HepG2 (cell line): Measurements from ENCODE around the gene CAPS2. TPM values are rescaled to one million over a fixed set of nuclear protein-coding genes. Genes with fewer than 3 reads are reported as not detected.

Experiments
- ATAC-seq: fragments of 200-7000 bp; cut with Tn5 transposase; 3 replicates; pipeline ENCODE4 v1.9.1; 2020; ENCODE audit warnings: mild to moderate bottlenecking, moderate library complexity
- BruUV-seq: library from RNA; stranded (reverse); fragments of 400-500 nt; replicated peaks from 2 replicates; lab custom pipeline; 2021; lab: Mats Ljungman, UMichigan
- CTCF ChIA-PET: fragments of 300-600 bp; formaldehyde crosslinking; extraction: SDS; loops from one replicate; lab custom pipeline; 2021; ENCODE audit warnings: low total read pairs, inconsistent platforms, low intra/inter-chr PET ratio; lab: Yijun Ruan, JAX
- POLR2A ChIA-PET: fragments of 350-600 bp; sonication (Branson Sonifier 250); formaldehyde crosslinking; loops from one replicate; lab custom pipeline; 2020; ENCODE audit warnings: antibody characterized with exemption, inconsistent platforms; lab: Yijun Ruan, JAX
- DNase-seq: peaks from one replicate; pipeline ENCODE4 v3.0.0-alpha.2; 2015; ENCODE audit warnings: low spot score
- FAIRE-seq: peaks from 3 replicates; lab custom pipeline; 2011; peaks lifted over from hg19 to GRCh38; lab: Jason Lieb, UNC
- H2AFZ ChIP-seq: one replicate; pipeline ENCODE4 v1.6.1; 2011; ENCODE audit warnings: low read length, inconsistent platforms
- H3K27ac ChIP-seq: fragments of 300-600 bp; 3 replicates; pipeline ENCODE4 v1.8.0; 2011; ENCODE audit warnings: mixed run types, mild to moderate bottlenecking, mixed read lengths, low read length, inconsistent platforms; ENCODE audit not compliant: insufficient read depth; ENCODE audit errors: extremely low read length
- H3K27me3 ChIP-seq, 2 experiments: fragments of 200-600 bp in 1 of 2; 2 replicates in 1 of 2; 3 replicates in 1 of 2; pipeline versions ENCODE4 v1.6.0 to v1.8.0; 2011; ENCODE audit warnings: low read length in 2 of 2, mild to moderate bottlenecking in 2 of 2, moderate library complexity in 2 of 2, inconsistent platforms in 1 of 2; ENCODE audit not compliant: insufficient read depth in 2 of 2, control insufficient read depth in 1 of 2
- H3K36me3 ChIP-seq, 2 experiments: fragments of 200-600 bp in 1 of 2; replicated peaks in 1 of 2; 2 replicates in 1 of 2; 3 replicates in 1 of 2; pipeline versions ENCODE4 v1.5.1 to v1.8.0; 2011; ENCODE audit warnings: low read length in 2 of 2, inconsistent platforms in 1 of 2; ENCODE audit not compliant: insufficient read depth in 2 of 2, control insufficient read depth in 1 of 2
- H3K4me1 ChIP-seq: 2 replicates; pipeline ENCODE4 v1.5.1; 2012; ENCODE audit warnings: low read length, inconsistent platforms; ENCODE audit not compliant: insufficient read depth
- H3K4me2 ChIP-seq: 2 replicates; pipeline ENCODE4 v1.6.0; 2011; ENCODE audit warnings: low read depth, low read length, inconsistent platforms
- H3K4me3 ChIP-seq, 3 experiments: fragments of 200-600 bp in 1 of 3; sonication (generic), shearing (Covaris generic) in 1 of 3; replicated peaks in 1 of 3; 2 replicates each; pipeline ENCODE4 v1.5.1; 2011 to 2016; ENCODE audit warnings: low read length in 3 of 3, inconsistent platforms in 2 of 3, low read depth in 2 of 3, mild to moderate bottlenecking in 2 of 3, control low read depth in 1 of 3, mixed read lengths in 1 of 3; ENCODE audit not compliant: insufficient read depth in 1 of 3
- H3K79me2 ChIP-seq: one replicate; pipeline ENCODE4 v1.6.1; 2011; ENCODE audit warnings: low read length, inconsistent platforms; ENCODE audit not compliant: insufficient read depth
- H3K9ac ChIP-seq: 2 replicates; pipeline ENCODE4 v1.6.0; 2011; ENCODE audit warnings: mild to moderate bottlenecking, low read depth, low read length, inconsistent platforms; ENCODE audit not compliant: insufficient read depth
- H3K9me3 ChIP-seq: 2 replicates; pipeline ENCODE4 v1.5.1; 2012; ENCODE audit warnings: mild to moderate bottlenecking, low read length
- H4K20me1 ChIP-seq: 2 replicates; pipeline ENCODE4 v1.6.0; 2011; ENCODE audit warnings: inconsistent platforms, mild to moderate bottlenecking, low read length, moderate library complexity; ENCODE audit not compliant: insufficient read depth
- DRAP1 ChIP-seq: IDR thresholded peaks from 2 replicates; pipeline ENCODE4 v1.6.1; 2016; ENCODE audit warnings: missing genetic modification reagents, missing compliant biosample characterization
- KMT2B ChIP-seq: IDR thresholded peaks from 2 replicates; pipeline ENCODE4 v1.6.1; 2016; ENCODE audit warnings: missing genetic modification reagents, missing compliant biosample characterization
- MEF2D ChIP-seq: sonication (generic); formaldehyde crosslinking; IDR thresholded peaks from 2 replicates; pipeline ENCODE4 v1.5.1; 2020; ENCODE audit warnings: mild to moderate bottlenecking, missing genetic modification reagents
- POLR2G ChIP-seq: fragments of 200-400 bp; formaldehyde crosslinking; IDR thresholded peaks from 2 replicates; pipeline ENCODE4 v1.6.1; 2018; ENCODE audit warnings: mild to moderate bottlenecking, low read depth, low read length, moderate library complexity
- SIN3A ChIP-seq: IDR thresholded peaks from 2 replicates; pipeline ENCODE4 v1.6.1; 2011; ENCODE audit warnings: low read depth, mild to moderate bottlenecking, control low read depth, low read length, borderline replicate concordance
- SP4 ChIP-seq: sonication (generic); formaldehyde crosslinking; IDR thresholded peaks from 2 replicates; pipeline ENCODE4 v1.8.1; 2023; ENCODE audit warnings: mild to moderate bottlenecking, missing genetic modification reagents
- THAP11 ChIP-seq: IDR thresholded peaks from 2 replicates; pipeline ENCODE4 v1.6.1; 2016; ENCODE audit warnings: missing biosample characterization, missing genetic modification reagents
- ZNF333 ChIP-seq: sonication (generic); formaldehyde crosslinking; IDR thresholded peaks from 2 replicates; pipeline ENCODE4 v1.4.0; 2020; ENCODE audit warnings: mild to moderate bottlenecking, missing genetic modification reagents, borderline replicate concordance
- ZNF430 ChIP-seq: sonication (generic); formaldehyde crosslinking; IDR thresholded peaks from 2 replicates; pipeline ENCODE4 v1.9.0; 2021; ENCODE audit warnings: mild to moderate bottlenecking, missing genetic modification reagents
- ZNF552 ChIP-seq: sonication (generic); formaldehyde crosslinking; IDR thresholded peaks from 2 replicates; pipeline ENCODE4 v1.9.0; 2022; ENCODE audit warnings: missing genetic modification reagents, mild to moderate bottlenecking, borderline replicate concordance
- ZNF572 ChIP-seq: sonication (generic); formaldehyde crosslinking; IDR thresholded peaks from 2 replicates; pipeline ENCODE4 v1.5.1; 2020; ENCODE audit warnings: mild to moderate bottlenecking, missing genetic modification reagents
- WGBS: methylation state at CpG from one replicate; pipeline ENCODE4 v1.1.6; 2017; ENCODE audit warnings: low lambda C conversion rate; 5-methylcytosine and 5-hydroxymethylcytosine counted together
- in situ Hi-C: cut with HindIII; loops from 2 replicates; pipeline ENCODE4 v1.10.0; 2017; ENCODE audit warnings: low pct_unique_long_range_greater_than_20kb; ENCODE audit not compliant: extremely low pct_ligation_motif_present
- intact Hi-C: fragments of 100-400 bp; cut with micrococcal nuclease; formaldehyde crosslinking; loops from one replicate; pipeline ENCODE4 v1.10.0; 2022; ENCODE audit not compliant: unreplicated experiment
- polyA plus RNA-seq, 8 experiments: library from polyadenylated mRNA; depleted of rRNA in 3 of 8; stranded (reverse) in 7 of 8; unstranded in 1 of 8; fragments of >200 nt; fragmentation: Illumina TruSeq in 4 of 8; extraction: Trizol in 4 of 8; gene quantifications; 2 replicates each; pipeline versions ENCODE4 v1.2.1 to v1.2.3, GENCODE V29; 2011 to 2016; ENCODE audit warnings: low read depth in 4 of 8, missing spikeins in 1 of 8, mixed read lengths in 1 of 8; ENCODE audit not compliant: insufficient read depth in 1 of 8
- total RNA-seq, 5 experiments: library from RNA; depleted of rRNA; stranded (reverse); fragments of >200 nt; fragmentation: Illumina TruSeq; extraction: Trizol; gene quantifications; 2 replicates each; pipeline ENCODE4 v1.2.3, GENCODE V29; 2016; ENCODE audit warnings: low read depth in 1 of 5
- TF ChIP-seq, protein P1 (sequence below): sonication (generic); formaldehyde crosslinking; IDR thresholded peaks from 2 replicates; pipeline ENCODE4 v1.4.0; 2020; ENCODE audit warnings: mild to moderate bottlenecking, missing genetic modification reagents, borderline replicate concordance

Gene CAPS2
- total and polyA plus RNA-seq, 2 of the 13 experiments (the other 11 are each of a cell fraction or from before 2014, with no cell fraction given), result 0.11 TPM; not detected in 1

- TF ChIP-seq ZNF572 (no peak), KMT2B (CRISPR knock-in tag) (no peak), ZNF333 (CRISPR knock-in tag) (no peak), MEF2D (no peak), DRAP1 (CRISPR knock-in tag) (no peak), ZNF430 (CRISPR knock-in tag) (no peak), POLR2G (no peak), SIN3A (no peak), SP4 (CRISPR knock-in tag) (no peak), ZNF552 (no peak), THAP11 (CRISPR knock-in tag) (no peak)
- TF ChIP-seq, protein P1, sequence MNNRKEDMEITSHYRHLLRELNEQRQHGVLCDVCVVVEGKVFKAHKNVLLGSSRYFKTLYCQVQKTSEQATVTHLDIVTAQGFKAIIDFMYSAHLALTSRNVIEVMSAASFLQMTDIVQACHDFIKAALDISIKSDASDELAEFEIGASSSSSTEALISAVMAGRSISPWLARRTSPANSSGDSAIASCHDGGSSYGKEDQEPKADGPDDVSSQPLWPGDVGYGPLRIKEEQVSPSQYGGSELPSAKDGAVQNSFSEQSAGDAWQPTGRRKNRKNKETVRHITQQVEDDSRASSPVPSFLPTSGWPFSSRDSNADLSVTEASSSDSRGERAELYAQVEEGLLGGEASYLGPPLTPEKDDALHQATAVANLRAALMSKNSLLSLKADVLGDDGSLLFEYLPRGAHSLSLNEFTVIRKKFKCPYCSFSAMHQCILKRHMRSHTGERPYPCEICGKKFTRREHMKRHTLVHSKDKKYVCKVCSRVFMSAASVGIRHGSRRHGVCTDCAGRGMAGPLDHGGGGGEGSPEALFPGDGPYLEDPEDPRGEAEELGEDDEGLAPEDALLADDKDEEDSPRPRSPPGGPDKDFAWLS (CRISPR knock-in tag), result no peak
- POLR2A ChIA-PET, result no interaction called here
- Histone ChIP-seq H3K4me1 (no peaks in the 10 kb centered on the region), H3K9me3 (no peaks in the 10 kb centered on the region), H4K20me1 (no peaks in the 10 kb centered on the region), H3K27ac (no peak overlapping the region), H3K9ac (no peak overlapping the region), H3K4me2 (no peak overlapping the region), H3K79me2 (no peaks in the 10 kb centered on the region), H3K4me3 (no peak overlapping the region), H3K36me3 (no peaks in the 10 kb centered on the region), H3K27me3 (no peaks in the 10 kb centered on the region), H2AFZ (no peak overlapping the region)
- intact Hi-C loops, result no loop called here
- DNase-seq (no peak), ATAC-seq (no peak), FAIRE-seq (no peak)
- in situ Hi-C loops, result no loop called here
- CTCF ChIA-PET, result no interaction called here
- BruUV-seq, result no TSS peak
- 18% methylated on average over 2 of the region's 2 CpGs for WGBS
Measured at GRCh38 chr12:75257510-75257909, 72.6 kb downstream of the CAPS2 start.
